Heart left ventricle (tissue), 16 donors: ENCODE measurements around the gene SFSWAP. TPM values are rescaled to one million over a fixed set of nuclear protein-coding genes. Genes with fewer than 3 reads are reported as not detected.

Experiments
- ATAC-seq, 4 donors: fragments of 200-7000 bp; cut with Tn5 transposase; one replicate each; pipeline ENCODE4 v1.9.1; 2020 to 2022; ENCODE audit warnings: moderate library complexity in 4 of 4, mild to moderate bottlenecking in 3 of 4, moderate number of reproducible peaks in 1 of 4
- DNase-seq, 5 donors: peaks; one replicate each; pipeline ENCODE4 v3.0.0-alpha.2; 2020
- H3K27ac ChIP-seq, 12 donors: fragments of 200-600 bp; sonication (generic) in 4 of 12; one replicate each; pipeline versions ENCODE4 v1.5.0 to v1.8.0; 2016 to 2022; ENCODE audit warnings: mild to moderate bottlenecking in 2 of 12
- H3K27me3 ChIP-seq, 9 donors: fragments of 200-600 bp; sonication (generic) in 2 of 9; one replicate each; pipeline versions ENCODE4 v1.5.1 to v1.8.0; 2016 to 2022; ENCODE audit warnings: mild to moderate bottlenecking in 3 of 9
- H3K36me3 ChIP-seq, 9 donors: fragments of 200-600 bp; sonication (generic) in 2 of 9; one replicate each; pipeline versions ENCODE4 v1.5.0 to v1.8.0; 2018 to 2022; ENCODE audit warnings: mild to moderate bottlenecking in 2 of 9
- H3K4me1 ChIP-seq, 12 donors: fragments of 200-600 bp; sonication (generic) in 4 of 12; one replicate each; pipeline versions ENCODE4 v1.5.0 to v1.8.0; 2016 to 2022; ENCODE audit warnings: mild to moderate bottlenecking in 3 of 12
- H3K4me3 ChIP-seq, 12 donors: fragments of 200-600 bp; sonication (generic) in 4 of 12; one replicate each; pipeline versions ENCODE4 v1.5.0 to v1.8.0; 2017 to 2022; ENCODE audit warnings: mild to moderate bottlenecking in 9 of 12, moderate library complexity in 4 of 12
- H3K9me3 ChIP-seq, 12 donors: fragments of 200-600 bp; sonication (generic) in 4 of 12; one replicate each; pipeline versions ENCODE4 v1.5.0 to v1.8.0; 2016 to 2022; ENCODE audit warnings: mild to moderate bottlenecking in 1 of 12
- POLR2A ChIP-seq, 2 donors: fragments of 450-650 bp; IDR thresholded peaks; one replicate each; pipeline ENCODE4 v1.6.1; 2017; ENCODE audit warnings: antibody characterized with exemption in 2 of 2, mild to moderate bottlenecking in 2 of 2, moderate library complexity in 2 of 2
- WGBS, 4 donors: extraction: QIAGEN DNeasy Blood & Tissue Kit in 2 of 4; methylation state at CpG; one replicate each; pipeline versions ENCODE4 v1.1.5 to v1.1.7; 2013 to 2018; 5-methylcytosine and 5-hydroxymethylcytosine counted together
- intact Hi-C, 10 donors: fragments of 100-400 bp; cut with DNase I; formaldehyde crosslinking; loops; one replicate each; pipeline versions ENCODE4 v1.11.1 to v1.14.2; 2022
- polyA plus RNA-seq, 2 donors: library from polyadenylated mRNA; stranded (reverse); fragments of 200-250 nt; gene quantifications; one replicate each; pipeline ENCODE4 v1.2.3, GENCODE V29; 2013
- total RNA-seq, 9 donors: library from RNA; depleted of rRNA in 2 of 9; stranded (reverse); fragments of >200 nt in 2 of 9; fragmentation: NEBNext Ultra II Directional in 3 of 9; extraction: Animal tissue kit (Norgen Biotek cat#: 25700) in 3 of 9; gene quantifications; one replicate each; pipeline versions ENCODE4 v1.1.0 to v1.2.4, GENCODE V29; 2016 to 2023
- TF ChIP-seq, protein P1 (sequence below), 12 donors: fragments of 200-600 bp; sonication (generic) in 4 of 12; IDR thresholded peaks; one replicate each; pipeline versions ENCODE4 v1.5.0 to v1.8.0; 2018 to 2022; ENCODE audit warnings: antibody characterized with exemption in 12 of 12, mild to moderate bottlenecking in 5 of 12
- donor health status: ischemic (EF 13 %, LVEDD 7.1; RV severe dilation, severe dysfunction).
- donor health status: healthy with polysubstance abuse.
- donor health status: DM: no; HTN: yes; CAD: no.
- donor health status: DM: no; HTN: no; CAD: no.
- donor health status: ischemic (EF 25% LVEDD 6.9; RV normal size, moderate dysfunction).
- donor health status: ischemic (EF 25% LVEDD 5.7; RV mildly dilated, moderate dysfunction).
- donor health status: healthy.
- donor health status: DM: yes; HTN: yes; CAD: no.
- donor health status: ischemic (EF 35%, LVEDD 5.7; RV mildly dilated, moderate dysfunction).
- donor health status: nonischemic (EF 11% LVEDD 7.7; RV severe dilation, severe dysfunction).
- donor health status: DM: yes; HTN: yes; CAD: no.
- donor health status: PGD.
- donor health status: ischemic (EF 29% LVEDD 5.4; RV normal size, mild dysfunction).
- donor health status: nonischemic (EF 23%, LVEDD 6.1; RV moderate dilation, normal function).

The SFSWAP gene
- total and polyA plus RNA-seq, 11 donors, result 10.4 to 25.1 (median 18.6) TPM

- no peak for ATAC-seq
- Histone ChIP-seq H3K27me3 (no peaks in the 10 kb centered on the region), H3K36me3 (peaks cover 0 to 99% (median 94%) of the 10 kb centered on the region in 9 donors), H3K9me3 (no peaks in the 10 kb centered on the region), H3K27ac (no peak overlapping the region), H3K4me3 (no peak overlapping the region), H3K4me1 (no peaks in the 10 kb centered on the region)
- TF ChIP-seq, protein P1, sequence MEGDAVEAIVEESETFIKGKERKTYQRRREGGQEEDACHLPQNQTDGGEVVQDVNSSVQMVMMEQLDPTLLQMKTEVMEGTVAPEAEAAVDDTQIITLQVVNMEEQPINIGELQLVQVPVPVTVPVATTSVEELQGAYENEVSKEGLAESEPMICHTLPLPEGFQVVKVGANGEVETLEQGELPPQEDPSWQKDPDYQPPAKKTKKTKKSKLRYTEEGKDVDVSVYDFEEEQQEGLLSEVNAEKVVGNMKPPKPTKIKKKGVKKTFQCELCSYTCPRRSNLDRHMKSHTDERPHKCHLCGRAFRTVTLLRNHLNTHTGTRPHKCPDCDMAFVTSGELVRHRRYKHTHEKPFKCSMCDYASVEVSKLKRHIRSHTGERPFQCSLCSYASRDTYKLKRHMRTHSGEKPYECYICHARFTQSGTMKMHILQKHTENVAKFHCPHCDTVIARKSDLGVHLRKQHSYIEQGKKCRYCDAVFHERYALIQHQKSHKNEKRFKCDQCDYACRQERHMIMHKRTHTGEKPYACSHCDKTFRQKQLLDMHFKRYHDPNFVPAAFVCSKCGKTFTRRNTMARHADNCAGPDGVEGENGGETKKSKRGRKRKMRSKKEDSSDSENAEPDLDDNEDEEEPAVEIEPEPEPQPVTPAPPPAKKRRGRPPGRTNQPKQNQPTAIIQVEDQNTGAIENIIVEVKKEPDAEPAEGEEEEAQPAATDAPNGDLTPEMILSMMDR (IDR thresholded peaks at IDR 0.05), result no peak
- no peak for TF ChIP-seq POLR2A (IDR thresholded peaks at IDR 0.05)
- intact Hi-C loops, result no loop called here
- DNase-seq, result no peak
- WGBS, 4 donors, result 90 to 95% (median 95%) methylated on average over 13 to 15 of the region's 17 CpGs
Measured at GRCh38 chr12:131766382-131767107, 55.7 kb downstream of the SFSWAP start.

GRCh38 chr12:131770120-131770519 lies 59.2 kb downstream of the SFSWAP start:
- intact Hi-C loops, result no loop called here
- H3K4me3 ChIP-seq, result no peak overlapping the region
- H3K4me1 ChIP-seq, result peaks cover 0 to 11% (median 0%) of the 10 kb centered on the region in 12 donors
- ATAC-seq (no peak), DNase-seq (no peak)
- TF ChIP-seq, protein P1 (IDR thresholded peaks at IDR 0.05), result no peak
- TF ChIP-seq POLR2A (IDR thresholded peaks at IDR 0.05), result no peak
- H3K36me3 ChIP-seq, result peaks cover 0 to 98% (median 90%) of the 10 kb centered on the region in 9 donors
- no peaks in the 10 kb centered on the region for H3K27me3 ChIP-seq
- 86 to 94% (median 91%) methylated on average over 12 of the region's 12 CpGs for WGBS, 4 donors
- no peak overlapping the region for H3K27ac ChIP-seq
- no peaks in the 10 kb centered on the region for H3K9me3 ChIP-seq

- WGBS, 4 donors, result 93 to 97% (median 94%) methylated on average over 10 of the region's 10 CpGs
- no peaks in the 10 kb centered on the region for H3K27me3 ChIP-seq
- no peak overlapping the region for H3K27ac ChIP-seq
- ATAC-seq (no peak), DNase-seq (no peak)
- H3K36me3 ChIP-seq, result peaks cover 0 to 96% (median 85%) of the 10 kb centered on the region in 9 donors
- intact Hi-C loops, result no loop called here
- H3K4me1 ChIP-seq, result peaks cover 0 to 16% (median 0%) of the 10 kb centered on the region in 12 donors
- H3K4me3 ChIP-seq, result no peak overlapping the region
- no peak for TF ChIP-seq POLR2A (IDR thresholded peaks at IDR 0.05)
- TF ChIP-seq, protein P1 (IDR thresholded peaks at IDR 0.05), result no peak
- no peaks in the 10 kb centered on the region for H3K9me3 ChIP-seq
Measured at GRCh38 chr12:131771965-131772364, 61.1 kb downstream of the SFSWAP start.

GRCh38 chr12:131773582-131774221 lies 62.8 kb downstream of the SFSWAP start:
- intact Hi-C loops, result no loop called here
- H3K27ac ChIP-seq, result peak overlapping the region in 4 of 12 donors; percentile 15 to 42 (median 33)
- DNase-seq (no peak), ATAC-seq (peak in 2 of 4 donors; percentile 14 to 27)
- no peaks in the 10 kb centered on the region for H3K27me3 ChIP-seq
- H3K4me1 ChIP-seq, result peaks cover 0 to 16% (median 0%) of the 10 kb centered on the region in 12 donors
- no peak overlapping the region for H3K4me3 ChIP-seq
- H3K9me3 ChIP-seq, result no peaks in the 10 kb centered on the region
- 70 to 82% (median 77%) methylated on average over 14 to 15 of the region's 15 CpGs for WGBS, 4 donors
- peaks cover 3 to 93% (median 80%) of the 10 kb centered on the region in 9 donors for H3K36me3 ChIP-seq
- no peak for TF ChIP-seq POLR2A (IDR thresholded peaks at IDR 0.05)
- TF ChIP-seq, protein P1 (IDR thresholded peaks at IDR 0.05), result no peak
